NCI-H1105 (cell line): Measurements from ENCODE around the gene CNTN1.
"Not testable (repeated sequence)": the region's sequence is repeated elsewhere in the genome, so short reads cannot be mapped to it uniquely, and the experiment has no call there.

ENCODE experiments used
- DNase-seq: peaks from one replicate; lab custom pipeline; 2025; lab: John Stamatoyannopoulos, UW

The CNTN1 gene

GRCh38 chr12:41034686-41035085 is 342.4 kb downstream of the CNTN1 start:
- no peak for DNase-seq

- no peak for DNase-seq
Measured at GRCh38 chr12:41039461-41039860, 347.2 kb downstream of the CNTN1 start.

GRCh38 chr12:41045509-41045908 is 353.3 kb downstream of the CNTN1 start:
- no peak for DNase-seq

- DNase-seq: no peak
Measured at GRCh38 chr12:41049033-41049432, 356.8 kb downstream of the CNTN1 start.

GRCh38 chr12:41051954-41052353 is 359.7 kb downstream of the CNTN1 start:
- DNase-seq: no peak

GRCh38 chr12:41052441-41052840 is 360.2 kb downstream of the CNTN1 start:
- DNase-seq: no peak

GRCh38 chr12:41053046-41053445 is 360.8 kb downstream of the CNTN1 start:
- DNase-seq: no peak

GRCh38 chr12:41055875-41056577 is 363.8 kb downstream of the CNTN1 start:
- no peak for DNase-seq

GRCh38 chr12:41058266-41058665 is 366.0 kb downstream of the CNTN1 start:
- no peak for DNase-seq

GRCh38 chr12:41061192-41061591 is 369.0 kb downstream of the CNTN1 start:
- DNase-seq: no peak

GRCh38 chr12:41064411-41064810 is 372.2 kb downstream of the CNTN1 start:
- DNase-seq: no peak

GRCh38 chr12:41067941-41068645 is 375.9 kb downstream of the CNTN1 start:
- no peak for DNase-seq

- DNase-seq: no peak
Measured at GRCh38 chr12:41073633-41074472, 381.6 kb downstream of the CNTN1 start.

- DNase-seq: no peak
Measured at GRCh38 chr12:41074473-41074769, 382.2 kb downstream of the CNTN1 start.

- DNase-seq: no peak
Measured at GRCh38 chr12:41076114-41076513, 383.9 kb downstream of the CNTN1 start.

GRCh38 chr12:41081241-41081640 is 389.0 kb downstream of the CNTN1 start:
- not testable (repeated sequence) for DNase-seq

GRCh38 chr12:41089438-41089837 is 397.2 kb downstream of the CNTN1 start:
- no peak for DNase-seq

- DNase-seq: no peak
Measured at GRCh38 chr12:41092115-41092514, 399.9 kb downstream of the CNTN1 start.

- DNase-seq: no peak
Measured at GRCh38 chr12:41096797-41097196, 404.6 kb downstream of the CNTN1 start.

- DNase-seq: no peak
Measured at GRCh38 chr12:41100572-41100971, 408.3 kb downstream of the CNTN1 start.

GRCh38 chr12:41101806-41102205 is 409.6 kb downstream of the CNTN1 start:
- DNase-seq: no peak

- DNase-seq: no peak
Measured at GRCh38 chr12:41103614-41104013, 411.4 kb downstream of the CNTN1 start.

- no peak for DNase-seq
Measured at GRCh38 chr12:41106315-41106714, 414.1 kb downstream of the CNTN1 start.
